C4-2B (cell line): Measurements from ENCODE around the gene HTD2.

Experiments used
- ZFX ChIP-seq: fragments of 450-650 bp; IDR thresholded peaks from 2 replicates; pipeline ENCODE4 v1.6.1; 2017
- TF ChIP-seq, protein P1 (sequence below): fragments of 450-650 bp; conservative IDR thresholded peaks from 2 replicates; pipeline ENCODE4 v1.5.1; 2017; ENCODE audit warnings: mild to moderate bottlenecking

DNA sequence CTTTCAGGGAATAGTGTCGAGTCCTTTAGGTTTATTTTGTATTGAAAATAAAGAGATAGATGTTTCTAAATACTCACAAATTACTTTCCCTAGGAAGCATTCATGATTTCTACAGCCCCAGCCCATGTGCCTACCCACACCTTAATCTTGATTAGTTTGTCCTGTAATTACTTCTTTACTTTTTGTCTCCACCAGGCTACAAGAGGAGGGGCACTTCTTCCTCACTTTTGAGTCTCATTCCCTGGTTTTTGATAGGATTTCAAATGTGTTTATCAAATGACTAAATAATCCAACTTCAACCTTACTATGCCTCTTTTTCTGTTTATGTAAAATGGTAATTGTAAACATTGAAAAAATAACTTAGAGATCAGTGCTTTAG, 28.2 kb downstream of the HTD2 start:
- TF ChIP-seq, protein P1, sequence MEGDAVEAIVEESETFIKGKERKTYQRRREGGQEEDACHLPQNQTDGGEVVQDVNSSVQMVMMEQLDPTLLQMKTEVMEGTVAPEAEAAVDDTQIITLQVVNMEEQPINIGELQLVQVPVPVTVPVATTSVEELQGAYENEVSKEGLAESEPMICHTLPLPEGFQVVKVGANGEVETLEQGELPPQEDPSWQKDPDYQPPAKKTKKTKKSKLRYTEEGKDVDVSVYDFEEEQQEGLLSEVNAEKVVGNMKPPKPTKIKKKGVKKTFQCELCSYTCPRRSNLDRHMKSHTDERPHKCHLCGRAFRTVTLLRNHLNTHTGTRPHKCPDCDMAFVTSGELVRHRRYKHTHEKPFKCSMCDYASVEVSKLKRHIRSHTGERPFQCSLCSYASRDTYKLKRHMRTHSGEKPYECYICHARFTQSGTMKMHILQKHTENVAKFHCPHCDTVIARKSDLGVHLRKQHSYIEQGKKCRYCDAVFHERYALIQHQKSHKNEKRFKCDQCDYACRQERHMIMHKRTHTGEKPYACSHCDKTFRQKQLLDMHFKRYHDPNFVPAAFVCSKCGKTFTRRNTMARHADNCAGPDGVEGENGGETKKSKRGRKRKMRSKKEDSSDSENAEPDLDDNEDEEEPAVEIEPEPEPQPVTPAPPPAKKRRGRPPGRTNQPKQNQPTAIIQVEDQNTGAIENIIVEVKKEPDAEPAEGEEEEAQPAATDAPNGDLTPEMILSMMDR = no peak
- TF ChIP-seq ZFX = no peak
